ENCODE results near the gene RASGRF2.

RASGRF2 gene

GRCh38 chr5:80930940-80931339 is 29.2 kb upstream of the RASGRF2 start:
- no peak for TF ChIP-seq REST (IDR thresholded peaks at IDR 0.05; ENCODE audit: low read depth)
- TF ChIP-seq TAF1 (IDR thresholded peaks at IDR 0.05; ENCODE audit: low read depth) = no peak
- TF ChIP-seq TEAD4 (IDR thresholded peaks at IDR 0.05) = no peak
- TF ChIP-seq USF1 (IDR thresholded peaks at IDR 0.05) = no peak
- no peak for TF ChIP-seq TCF12 (IDR thresholded peaks at IDR 0.05; ENCODE audit: low read depth)
- no peak for TF ChIP-seq CREB1 (IDR thresholded peaks at IDR 0.05; ENCODE audit: low read depth)
- TF ChIP-seq FOXM1 (IDR thresholded peaks at IDR 0.05; ENCODE audit: borderline replicate concordance, low read depth) = no peak

GRCh38 chr5:80931411-80931810 is 28.8 kb upstream of the RASGRF2 start:
- no peak for TF ChIP-seq EP300 (IDR thresholded peaks at IDR 0.05; ENCODE audit: borderline replicate concordance)
- TF ChIP-seq CREB1 (IDR thresholded peaks at IDR 0.05; ENCODE audit: low read depth) = no peak
- no peak for TF ChIP-seq RAD21 (IDR thresholded peaks at IDR 0.05; ENCODE audit: low read depth)
- TF ChIP-seq CEBPB (IDR thresholded peaks at IDR 0.05) = no peak
- TF ChIP-seq YY1 (IDR thresholded peaks at IDR 0.05; ENCODE audit: low read depth) = no peak
- TF ChIP-seq MAX (IDR thresholded peaks at IDR 0.05) = no peak
- no peak for TF ChIP-seq TAF1 (IDR thresholded peaks at IDR 0.05; ENCODE audit: low read depth)
- no peak for TF ChIP-seq REST (IDR thresholded peaks at IDR 0.05; ENCODE audit: low read depth)
- TF ChIP-seq TCF12 (IDR thresholded peaks at IDR 0.05; ENCODE audit: low read depth) = no peak
- TF ChIP-seq USF1 (IDR thresholded peaks at IDR 0.05) = no peak
- no peak for TF ChIP-seq ZBTB7A (IDR thresholded peaks at IDR 0.05; ENCODE audit: low read depth)
- no peak for TF ChIP-seq NFIC (IDR thresholded peaks at IDR 0.05)
- TF ChIP-seq TEAD4 (IDR thresholded peaks at IDR 0.05) = no peak
- TF ChIP-seq FOXM1 (IDR thresholded peaks at IDR 0.05; ENCODE audit: borderline replicate concordance, low read depth) = no peak

- TF ChIP-seq TEAD4 (IDR thresholded peaks at IDR 0.05) = no peak
- TF ChIP-seq EGR1 (IDR thresholded peaks at IDR 0.05) = no peak
- no peak for TF ChIP-seq MAX (IDR thresholded peaks at IDR 0.05)
- TF ChIP-seq YY1 (IDR thresholded peaks at IDR 0.05; ENCODE audit: low read depth) = no peak
- TF ChIP-seq TCF12 (IDR thresholded peaks at IDR 0.05; ENCODE audit: low read depth) = no peak
- TF ChIP-seq FOXM1 (IDR thresholded peaks at IDR 0.05; ENCODE audit: borderline replicate concordance, low read depth) = no peak
- TF ChIP-seq EP300 (IDR thresholded peaks at IDR 0.05; ENCODE audit: borderline replicate concordance) = no peak
- TF ChIP-seq REST (IDR thresholded peaks at IDR 0.05; ENCODE audit: low read depth) = no peak
- no peak for TF ChIP-seq NFIC (IDR thresholded peaks at IDR 0.05)
- TF ChIP-seq ZBTB7A (IDR thresholded peaks at IDR 0.05; ENCODE audit: low read depth) = no peak
- no peak for TF ChIP-seq CREB1 (IDR thresholded peaks at IDR 0.05; ENCODE audit: low read depth)
- no peak for TF ChIP-seq RAD21 (IDR thresholded peaks at IDR 0.05; ENCODE audit: low read depth)
- no peak for TF ChIP-seq TAF1 (IDR thresholded peaks at IDR 0.05; ENCODE audit: low read depth)
- no peak for TF ChIP-seq CEBPB (IDR thresholded peaks at IDR 0.05)
Observed at GRCh38 chr5:80933036-80933435, 27.1 kb upstream of the RASGRF2 start.

- TF ChIP-seq CEBPB (IDR thresholded peaks at IDR 0.05) = no peak
- no peak for TF ChIP-seq EGR1 (IDR thresholded peaks at IDR 0.05)
Observed at GRCh38 chr5:80934751-80935150, 25.4 kb upstream of the RASGRF2 start.

- TF ChIP-seq TAF1 (IDR thresholded peaks at IDR 0.05; ENCODE audit: low read depth) = no peak
- TF ChIP-seq RAD21 (IDR thresholded peaks at IDR 0.05; ENCODE audit: low read depth) = peak; percentile 45
Observed at GRCh38 chr5:80935811-80936385, 24.3 kb upstream of the RASGRF2 start.

Data from Ishikawa (cell line).